ENCODE data around the gene CCDC191.

The CCDC191 gene

GRCh38 chr3:114078126-114078525 lies 21.8 kb upstream of the CCDC191 start:
- Histone ChIP-seq H4K20me1 (ENCODE audit: insufficient read depth, low read length) (no peaks in the 10 kb centered on the region), H3K9me2 (replicated peaks; ENCODE audit: insufficient read depth, low read length) (no peaks in the 10 kb centered on the region), H3K4me2 (ENCODE audit: low read depth, low read length) (no peak overlapping the region), H3K9me3 (replicated peaks; ENCODE audit: insufficient read depth, low read length) (no peaks in the 10 kb centered on the region), H3K9ac (ENCODE audit: low read length) (no peak overlapping the region), H3K4me1 (ENCODE audit: low read length) (no peaks in the 10 kb centered on the region), H3K36me3 (replicated peaks; ENCODE audit: insufficient read depth, low read length) (peaks cover 20% of the 10 kb centered on the region; the same call in 1 of the 2 replicates), H3K27ac (ENCODE audit: low read length) (no peak overlapping the region), H3K27me3 (replicated peaks; ENCODE audit: insufficient read depth, low read length) (no peaks in the 10 kb centered on the region), H2AFZ (ENCODE audit: low read length) (no peak overlapping the region), H3K79me2 (ENCODE audit: low read length) (no peaks in the 10 kb centered on the region), H3K4me3 (ENCODE audit: low read length) (no peak overlapping the region), H3F3A (ENCODE audit: insufficient read depth, low read length) (no peaks in the 10 kb centered on the region)
- DNase-seq, result no peak
- no peak for TF ChIP-seq EZH2phosphoT487 (IDR thresholded peaks at IDR 0.05; ENCODE audit: low read length)
- no peak for TF ChIP-seq CTCF (IDR thresholded peaks at IDR 0.05; ENCODE audit: low read length)
- no peak for TF ChIP-seq EZH2 (optimal IDR thresholded peaks at IDR 0.05; ENCODE audit: low read depth, low read length)

DNA sequence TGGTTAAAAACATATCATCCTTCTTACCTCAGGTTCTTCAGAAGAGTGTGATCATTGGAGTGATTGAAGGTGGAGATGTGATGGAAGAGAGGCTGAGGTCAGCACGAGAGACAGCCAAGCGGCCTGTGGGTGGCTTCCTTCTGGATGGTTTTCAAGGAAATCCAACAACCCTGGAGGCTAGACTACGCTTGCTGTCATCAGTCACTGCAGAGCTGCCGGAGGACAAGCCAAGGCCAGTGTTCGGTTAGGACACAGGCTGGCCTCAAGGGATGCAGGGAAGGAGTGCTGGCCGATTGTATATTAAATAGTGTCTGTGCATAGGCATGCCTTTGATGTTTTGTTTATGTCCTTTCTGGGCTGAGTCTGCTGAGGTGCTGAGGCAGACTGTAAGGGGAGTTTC lies 20.4 kb upstream of the CCDC191 start:
- Histone ChIP-seq H3K9me2 (replicated peaks; ENCODE audit: insufficient read depth, low read length) (no peaks in the 10 kb centered on the region), H3K79me2 (ENCODE audit: low read length) (no peaks in the 10 kb centered on the region), H3K36me3 (replicated peaks; ENCODE audit: insufficient read depth, low read length) (peaks cover 20% of the 10 kb centered on the region; the same call in 1 of the 2 replicates), H3F3A (ENCODE audit: insufficient read depth, low read length) (no peaks in the 10 kb centered on the region), H4K20me1 (ENCODE audit: insufficient read depth, low read length) (no peaks in the 10 kb centered on the region), H3K9me3 (replicated peaks; ENCODE audit: insufficient read depth, low read length) (no peaks in the 10 kb centered on the region), H3K4me1 (ENCODE audit: low read length) (no peaks in the 10 kb centered on the region), H3K4me3 (ENCODE audit: low read length) (no peak overlapping the region), H3K4me2 (ENCODE audit: low read depth, low read length) (no peak overlapping the region), H3K9ac (ENCODE audit: low read length) (no peak overlapping the region), H3K27me3 (replicated peaks; ENCODE audit: insufficient read depth, low read length) (no peaks in the 10 kb centered on the region), H3K27ac (ENCODE audit: low read length) (no peak overlapping the region), H2AFZ (ENCODE audit: low read length) (no peak overlapping the region)
- DNase-seq, result no peak
- no peak for TF ChIP-seq EZH2phosphoT487 (IDR thresholded peaks at IDR 0.05; ENCODE audit: low read length)
- no peak for TF ChIP-seq EZH2 (optimal IDR thresholded peaks at IDR 0.05; ENCODE audit: low read depth, low read length)
- TF ChIP-seq CTCF (IDR thresholded peaks at IDR 0.05; ENCODE audit: low read length), result no peak

- TF ChIP-seq EZH2phosphoT487 (IDR thresholded peaks at IDR 0.05; ENCODE audit: low read length), result no peak
- TF ChIP-seq EZH2 (optimal IDR thresholded peaks at IDR 0.05; ENCODE audit: low read depth, low read length), result no peak
- no peak for TF ChIP-seq CTCF (IDR thresholded peaks at IDR 0.05; ENCODE audit: low read length)
- H4K20me1 ChIP-seq (ENCODE audit: insufficient read depth, low read length), result no peaks in the 10 kb centered on the region
- H3K4me2 ChIP-seq (ENCODE audit: low read depth, low read length), result no peak overlapping the region
- peaks cover 11% of the 10 kb centered on the region; the same call in 1 of the 2 replicates for H3K36me3 ChIP-seq (replicated peaks; ENCODE audit: insufficient read depth, low read length)
- H3K9me3 ChIP-seq (replicated peaks; ENCODE audit: insufficient read depth, low read length), result no peaks in the 10 kb centered on the region
- no peak overlapping the region for H3K9ac ChIP-seq (ENCODE audit: low read length)
- H3K27me3 ChIP-seq (replicated peaks; ENCODE audit: insufficient read depth, low read length), result no peaks in the 10 kb centered on the region
- H3K27ac ChIP-seq (ENCODE audit: low read length), result no peak overlapping the region
- no peak overlapping the region for H3K4me3 ChIP-seq (ENCODE audit: low read length)
- H3K79me2 ChIP-seq (ENCODE audit: low read length), result peaks cover 9% of the 10 kb centered on the region; the same call in 1 of the 2 replicates
- no peaks in the 10 kb centered on the region for H3F3A ChIP-seq (ENCODE audit: insufficient read depth, low read length)
- H3K9me2 ChIP-seq (replicated peaks; ENCODE audit: insufficient read depth, low read length), result no peaks in the 10 kb centered on the region
- DNase-seq, result no peak
- H3K4me1 ChIP-seq (ENCODE audit: low read length), result no peaks in the 10 kb centered on the region
- no peak overlapping the region for H2AFZ ChIP-seq (ENCODE audit: low read length)
These were observed 15.5 kb upstream of the CCDC191 start for GRCh38 chr3:114071786-114072185.

Measured in MM.1S (cell line).